Daoy (cell line): Measurements from ENCODE around the gene CNGA2. TPM values are rescaled to one million over a fixed set of nuclear protein-coding genes. Genes with fewer than 3 reads are reported as not detected.

ENCODE experiments used
- DNase-seq: peaks from one replicate; pipeline ENCODE4 v3.0.0-alpha.2; 2015; ENCODE audit warnings: low read depth
- total RNA-seq: library from RNA; depleted of rRNA; stranded (reverse); fragments of >200 nt; shearing (Covaris generic); gene quantifications from 2 replicates; pipeline ENCODE4 v1.2.3, GENCODE V29; 2014

CNGA2 gene
- total RNA-seq, 1 experiment from 2014 or later = not detected

GRCh38 chrX:151752847-151753246 lies 18.3 kb downstream of the CNGA2 start:
- DNase-seq = no peak

GRCh38 chrX:151753313-151754046 lies 18.9 kb downstream of the CNGA2 start:
- DNase-seq = peak; percentile 64

GRCh38 chrX:151754047-151754429 lies 19.5 kb downstream of the CNGA2 start:
- DNase-seq = peak; percentile 83

GRCh38 chrX:151754641-151755215 lies 20.2 kb downstream of the CNGA2 start:
- peak; percentile 4 for DNase-seq

GRCh38 chrX:151759041-151759708 lies 24.6 kb downstream of the CNGA2 start:
- DNase-seq = no peak

- no peak for DNase-seq
Observed at GRCh38 chrX:151762802-151763201, 28.3 kb downstream of the CNGA2 start.

- DNase-seq = no peak
Observed at GRCh38 chrX:151763711-151764110, 29.2 kb downstream of the CNGA2 start.

GRCh38 chrX:151765026-151765425 lies 30.5 kb downstream of the CNGA2 start:
- no peak for DNase-seq

- no peak for DNase-seq
Observed at GRCh38 chrX:151771726-151772125, 37.2 kb downstream of the CNGA2 start.

- DNase-seq = no peak
Observed at GRCh38 chrX:151773434-151773833, 38.9 kb downstream of the CNGA2 start.

GRCh38 chrX:151774421-151774820 lies 39.9 kb downstream of the CNGA2 start:
- no peak for DNase-seq

- no peak for DNase-seq
Observed at GRCh38 chrX:151776181-151776731, 41.7 kb downstream of the CNGA2 start.

- DNase-seq = no peak
Observed at GRCh38 chrX:151776936-151777335, 42.4 kb downstream of the CNGA2 start.

GRCh38 chrX:151779258-151779657 lies 44.7 kb downstream of the CNGA2 start:
- no peak for DNase-seq

- DNase-seq = no peak
Observed at GRCh38 chrX:151780621-151781020, 46.1 kb downstream of the CNGA2 start.

GRCh38 chrX:151789179-151789800 lies 54.7 kb downstream of the CNGA2 start:
- peak; percentile 82 for DNase-seq

GRCh38 chrX:151790481-151791160 lies 56.1 kb downstream of the CNGA2 start:
- no peak for DNase-seq

- DNase-seq = no peak
Observed at GRCh38 chrX:151791961-151792360, 57.4 kb downstream of the CNGA2 start.

GRCh38 chrX:151792505-151792904 lies 58.0 kb downstream of the CNGA2 start:
- no peak for DNase-seq

- DNase-seq = peak; percentile 3
Observed at GRCh38 chrX:151793886-151794285, 59.3 kb downstream of the CNGA2 start.
